ENCODE data around the gene ASB1.

The ASB1 gene, protein sequence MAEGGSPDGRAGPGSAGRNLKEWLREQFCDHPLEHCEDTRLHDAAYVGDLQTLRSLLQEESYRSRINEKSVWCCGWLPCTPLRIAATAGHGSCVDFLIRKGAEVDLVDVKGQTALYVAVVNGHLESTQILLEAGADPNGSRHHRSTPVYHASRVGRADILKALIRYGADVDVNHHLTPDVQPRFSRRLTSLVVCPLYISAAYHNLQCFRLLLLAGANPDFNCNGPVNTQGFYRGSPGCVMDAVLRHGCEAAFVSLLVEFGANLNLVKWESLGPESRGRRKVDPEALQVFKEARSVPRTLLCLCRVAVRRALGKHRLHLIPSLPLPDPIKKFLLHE

DNA sequence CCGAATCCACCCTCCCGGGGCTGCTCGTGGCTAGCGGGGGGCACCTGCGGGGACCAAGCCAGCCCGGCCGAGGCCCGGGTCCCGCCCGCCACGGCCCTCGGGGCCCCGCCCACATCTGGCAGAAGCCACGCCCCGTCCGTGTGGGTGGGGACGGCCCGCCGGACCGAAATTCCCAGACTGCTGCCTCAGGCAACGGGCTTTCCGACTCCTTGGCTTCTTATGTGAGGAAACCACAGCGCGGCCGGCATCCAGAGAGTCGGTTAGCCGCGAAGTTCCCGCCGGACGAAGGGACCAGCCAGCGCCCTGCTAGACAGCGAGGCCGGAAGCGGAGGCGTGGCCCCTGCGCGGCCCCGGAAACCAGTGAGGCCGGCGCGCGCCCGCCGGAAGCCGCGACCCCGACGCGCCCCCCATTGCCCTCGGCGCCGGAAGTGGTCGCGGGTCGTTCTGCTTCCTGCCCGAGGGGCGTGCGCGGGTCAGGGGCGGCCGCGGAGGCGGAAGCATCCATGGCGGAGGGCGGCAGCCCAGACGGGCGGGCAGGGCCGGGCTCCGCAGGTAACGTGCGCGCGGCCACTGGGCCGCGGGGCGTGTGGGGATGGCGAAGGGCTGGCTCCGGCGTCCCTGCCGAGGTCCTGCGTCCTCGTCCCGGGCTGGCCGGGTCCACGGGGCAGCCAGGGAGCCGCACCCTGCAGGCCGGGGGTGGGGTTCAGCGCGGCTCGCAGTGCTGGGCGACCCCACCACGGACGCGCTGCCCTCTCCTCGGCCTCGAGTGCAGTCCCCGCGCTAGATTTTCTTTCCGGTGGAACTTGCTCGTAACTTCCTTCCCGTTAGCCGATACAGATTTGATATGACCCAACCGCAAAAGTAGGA, at the start of gene ASB1:
ASB1 (plus strand) TSS at position 360 of the 867 bp plus-strand sequence; CDS start at position 504, 144 bp downstream.
- peak; percentile 56 for DNase-seq

DNA sequence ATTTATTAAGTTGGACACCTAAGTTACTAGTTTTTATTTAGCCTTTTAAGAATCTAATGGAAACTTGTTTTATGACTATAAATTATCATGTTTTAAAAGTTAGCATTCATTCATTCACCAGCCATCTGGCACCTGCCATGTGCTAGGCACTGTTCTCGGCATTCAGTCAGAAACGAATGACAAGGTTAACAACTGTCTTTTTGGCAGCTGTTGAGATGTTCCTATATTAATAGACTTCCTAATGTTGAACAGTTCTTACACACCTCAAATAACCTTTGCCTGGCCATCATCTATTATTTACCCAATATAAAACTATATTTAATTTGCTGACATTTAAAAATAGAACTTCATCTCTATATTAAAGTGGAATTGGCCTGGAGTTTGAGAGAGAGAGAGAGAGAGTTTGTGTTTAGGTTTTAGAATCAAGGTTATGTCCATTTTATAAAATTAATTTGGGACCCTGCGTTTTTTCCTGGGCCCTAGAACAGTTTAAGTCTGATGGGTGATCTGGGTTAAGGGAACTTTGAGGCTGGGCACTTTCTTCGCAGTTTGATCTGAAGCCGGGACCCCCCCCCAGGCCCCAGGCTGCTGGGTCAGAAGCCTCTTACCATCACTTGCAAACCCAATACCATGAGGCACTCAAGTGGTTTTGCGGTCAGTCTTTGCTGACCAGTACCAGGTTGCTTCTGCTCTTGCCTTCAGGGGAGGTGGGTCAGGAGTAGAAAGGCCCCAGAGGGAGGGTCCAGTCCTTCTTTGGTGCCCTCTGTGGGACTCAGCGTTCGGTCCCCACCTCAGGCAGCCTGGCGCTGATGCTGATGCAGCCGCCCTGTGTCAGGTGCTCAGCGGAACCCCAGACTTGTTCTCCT, 48.3 kb upstream of the ASB1 start:
- no peak for DNase-seq

DNA sequence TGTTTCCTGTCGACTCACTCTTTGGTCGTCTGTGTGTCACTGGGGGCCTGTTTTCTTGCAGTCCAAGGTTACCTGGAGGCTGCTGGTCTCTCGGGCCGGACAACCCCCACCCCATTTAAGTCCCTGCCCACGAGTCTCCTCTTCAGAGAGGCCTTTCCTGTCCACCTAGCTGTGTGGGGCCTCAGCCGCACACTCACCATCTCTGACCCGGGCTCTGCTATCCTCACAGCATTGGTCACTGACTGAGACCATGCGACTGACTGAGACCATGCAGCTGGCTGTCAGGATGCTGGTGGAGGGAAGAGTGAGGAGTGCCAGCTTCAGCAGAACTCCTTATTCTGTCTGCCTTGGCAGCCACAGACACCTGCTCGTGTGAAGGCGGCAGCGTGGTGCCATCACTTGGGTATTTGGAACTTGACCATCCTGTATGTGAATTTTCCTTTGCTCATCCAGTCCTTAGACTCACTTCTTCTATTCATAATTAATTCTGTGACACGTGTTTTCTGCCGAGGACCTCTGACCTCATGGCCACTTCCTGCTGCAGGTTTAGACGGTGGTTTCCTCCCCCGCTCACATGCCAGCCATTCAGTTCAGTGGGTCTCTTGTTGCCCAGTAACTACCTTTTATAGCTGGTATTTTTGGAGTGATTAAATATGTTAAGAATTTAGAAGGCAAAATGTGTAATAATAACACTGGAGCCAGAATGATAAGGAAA, 47.5 kb upstream of the ASB1 start:
- no peak for DNase-seq

DNA sequence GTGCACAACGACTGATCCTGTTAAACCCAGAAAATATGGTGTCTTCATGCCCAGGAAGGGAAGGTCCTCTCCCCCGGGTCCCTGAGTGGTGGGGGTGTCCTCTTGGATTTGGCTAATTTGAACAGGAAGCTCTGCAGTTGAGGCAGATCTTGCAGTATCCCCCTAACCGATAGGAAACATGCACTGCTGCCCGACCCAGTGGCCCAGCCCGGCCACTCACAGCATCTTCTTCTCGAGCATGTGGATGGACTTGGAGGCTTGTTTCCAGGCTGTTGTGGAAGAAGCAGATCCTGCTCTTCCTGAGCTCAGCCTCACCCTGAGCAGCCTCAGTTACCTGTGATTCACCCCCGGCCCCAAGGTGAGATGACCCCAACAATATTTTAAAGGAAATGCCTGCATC, 46.4 kb upstream of the ASB1 start:
- no peak for DNase-seq

DNA sequence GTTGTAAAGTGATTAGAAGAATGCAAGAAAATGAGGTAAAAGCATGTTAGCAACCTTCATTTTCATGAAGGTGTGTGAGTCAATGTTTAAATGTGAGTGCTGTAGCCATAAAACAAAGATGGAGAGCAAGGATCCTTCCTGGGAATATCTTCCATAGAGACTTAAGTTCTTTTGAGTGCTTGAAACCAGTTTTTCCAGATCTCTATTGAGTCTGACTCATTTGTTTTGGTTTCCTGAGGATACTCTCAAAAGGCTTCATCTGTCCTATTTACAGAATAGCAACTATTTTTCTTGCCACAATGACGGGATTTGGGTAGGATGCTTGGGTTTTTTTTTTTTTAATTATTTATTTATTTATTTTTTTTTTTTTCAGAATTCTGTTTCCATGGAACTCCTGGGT, 45.9 kb upstream of the ASB1 start:
- DNase-seq: no peak

DNA sequence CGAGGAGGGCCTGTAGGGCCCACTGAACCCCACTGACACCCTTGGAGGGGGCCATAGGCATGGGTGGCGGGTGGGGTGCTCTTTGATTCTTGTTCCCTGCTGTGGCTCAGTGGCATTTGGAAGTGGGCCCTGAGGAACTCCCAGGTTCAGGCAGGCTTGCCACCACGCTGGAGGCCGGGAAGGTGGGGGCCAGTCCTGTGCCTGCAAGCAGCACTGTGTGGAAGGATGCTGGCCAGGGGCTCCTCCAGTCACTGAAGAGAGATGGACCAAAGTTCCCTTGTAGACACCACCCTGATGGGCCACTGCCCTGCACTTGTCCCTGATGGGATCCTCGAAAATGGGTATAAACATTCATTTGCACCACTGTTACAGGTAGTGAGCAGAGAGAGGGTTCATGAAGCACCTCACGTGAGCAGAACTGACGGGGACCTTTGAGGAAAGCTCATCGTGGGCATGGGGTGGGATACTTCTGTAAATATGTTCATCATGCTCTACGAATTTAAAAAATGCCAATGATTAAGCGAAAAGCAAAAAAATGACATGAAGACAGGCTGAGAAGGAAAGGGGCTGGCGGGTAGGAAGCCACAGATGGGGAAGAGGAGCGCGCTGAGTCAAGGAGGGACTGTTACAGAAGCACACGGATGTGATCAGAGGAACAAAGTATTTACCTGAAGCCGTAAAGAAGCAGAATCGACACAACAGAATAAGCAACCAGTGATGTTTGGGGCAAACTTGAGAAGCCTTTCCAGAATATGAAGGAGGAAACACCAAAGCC, 45.2 kb upstream of the ASB1 start:
- DNase-seq: no peak

DNA sequence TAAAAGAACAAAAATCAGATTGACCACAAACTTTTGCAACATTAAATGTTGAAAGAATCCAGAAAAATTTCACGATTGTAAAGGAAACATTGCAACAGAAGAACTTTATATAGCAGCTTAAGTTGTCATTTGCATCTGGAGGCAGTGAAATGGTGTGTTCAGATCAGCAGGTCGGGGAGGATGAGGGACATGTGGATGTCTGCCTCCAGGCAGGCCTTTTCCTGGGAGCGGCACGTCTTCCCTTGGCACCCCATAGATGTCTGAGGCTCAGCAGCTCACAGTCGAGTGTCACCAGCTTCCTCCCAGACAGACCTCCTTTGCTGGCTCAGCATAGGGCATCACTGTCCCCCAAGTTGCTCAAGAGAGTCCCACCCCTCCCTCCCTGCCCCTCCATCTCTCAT, 44.3 kb upstream of the ASB1 start:
- DNase-seq: no peak

DNA sequence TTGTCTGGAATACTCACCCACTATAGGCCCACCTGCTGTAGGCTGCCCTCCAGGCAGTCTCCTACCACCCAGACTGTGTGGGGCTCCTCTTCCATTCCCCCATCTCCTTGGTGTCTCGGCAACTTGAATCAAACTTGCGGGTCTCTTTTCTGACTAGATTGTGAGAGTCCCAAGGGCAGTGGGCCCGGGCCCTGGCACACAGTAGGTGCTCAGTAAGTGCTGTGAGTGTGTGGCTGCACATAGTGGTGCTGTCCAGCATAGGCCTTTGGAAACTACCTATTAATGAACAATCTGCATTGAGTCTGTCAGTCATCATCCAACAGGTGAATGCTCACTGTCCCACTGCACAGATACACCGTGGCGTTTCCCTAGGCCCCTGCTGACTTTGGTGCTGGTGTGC, 43.6 kb upstream of the ASB1 start:
- no peak for DNase-seq

DNA sequence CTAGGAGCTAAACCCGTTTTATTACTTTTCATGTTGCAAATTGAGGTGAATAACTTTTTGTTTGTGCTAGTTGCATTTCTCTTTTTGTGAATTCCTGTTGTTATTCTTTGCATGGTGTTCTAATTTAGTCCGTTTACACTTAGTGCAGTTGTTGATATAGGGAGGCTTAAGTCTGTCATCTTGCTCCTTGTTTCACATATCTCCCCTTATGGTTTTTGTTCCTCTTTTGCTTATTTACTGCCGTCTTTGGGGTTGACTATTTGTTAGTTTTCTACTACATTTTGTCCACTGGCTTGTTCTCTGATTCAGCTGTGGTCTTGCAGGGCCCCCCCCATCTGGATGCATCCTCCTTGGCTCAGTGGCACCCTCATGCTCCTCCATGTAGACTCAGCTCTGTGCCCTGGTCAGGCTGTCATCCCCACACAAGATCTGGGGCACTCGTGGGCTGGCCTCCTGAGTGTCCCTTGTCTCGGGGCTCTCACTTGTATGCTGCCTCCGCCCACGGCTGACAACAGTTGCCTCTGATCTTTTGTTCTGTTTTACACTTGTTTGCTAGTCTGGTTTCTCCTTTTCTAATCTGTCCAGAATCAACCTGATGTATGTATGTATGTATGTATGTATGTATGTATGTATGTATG, 42.9 kb upstream of the ASB1 start:
- DNase-seq: no peak

DNA sequence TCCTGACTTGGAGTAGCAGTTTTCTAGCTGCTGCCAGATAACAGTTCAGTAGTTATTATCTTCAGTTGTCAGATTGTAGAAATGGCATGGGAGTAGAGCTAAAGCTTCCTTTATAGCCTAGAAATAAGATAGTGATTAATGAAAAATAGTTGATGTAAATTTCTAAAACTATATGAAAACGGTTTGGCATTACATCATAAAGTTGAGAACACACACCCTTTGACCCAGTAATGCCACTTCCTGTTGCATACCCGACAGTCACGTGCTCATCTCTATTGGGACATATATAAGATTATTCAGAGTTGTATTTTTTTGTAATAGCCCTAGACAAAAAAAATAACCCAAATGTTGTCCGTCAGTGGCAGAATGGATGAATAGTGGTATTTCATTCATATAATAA, 39.4 kb upstream of the ASB1 start:
- DNase-seq: no peak

DNA sequence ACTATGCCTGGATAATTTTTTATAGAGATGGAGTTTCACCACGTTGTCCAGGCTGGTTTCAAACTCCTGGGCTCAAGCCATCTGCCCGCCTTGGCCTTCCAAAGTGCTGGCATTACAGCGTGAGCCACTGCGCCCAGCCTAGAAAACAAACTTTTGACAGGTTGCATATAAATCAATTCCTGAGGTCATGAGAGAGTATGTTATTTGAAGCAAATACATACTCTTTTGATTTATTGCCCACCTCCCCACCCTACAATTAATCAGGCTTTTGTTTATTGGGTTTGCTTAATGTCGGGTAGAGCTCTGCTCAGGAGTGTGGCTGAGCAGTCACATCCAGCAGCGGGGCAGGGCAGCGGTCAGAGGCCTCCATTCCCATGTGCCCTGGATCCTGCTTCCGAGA, 37.9 kb upstream of the ASB1 start:
- DNase-seq: no peak

DNA sequence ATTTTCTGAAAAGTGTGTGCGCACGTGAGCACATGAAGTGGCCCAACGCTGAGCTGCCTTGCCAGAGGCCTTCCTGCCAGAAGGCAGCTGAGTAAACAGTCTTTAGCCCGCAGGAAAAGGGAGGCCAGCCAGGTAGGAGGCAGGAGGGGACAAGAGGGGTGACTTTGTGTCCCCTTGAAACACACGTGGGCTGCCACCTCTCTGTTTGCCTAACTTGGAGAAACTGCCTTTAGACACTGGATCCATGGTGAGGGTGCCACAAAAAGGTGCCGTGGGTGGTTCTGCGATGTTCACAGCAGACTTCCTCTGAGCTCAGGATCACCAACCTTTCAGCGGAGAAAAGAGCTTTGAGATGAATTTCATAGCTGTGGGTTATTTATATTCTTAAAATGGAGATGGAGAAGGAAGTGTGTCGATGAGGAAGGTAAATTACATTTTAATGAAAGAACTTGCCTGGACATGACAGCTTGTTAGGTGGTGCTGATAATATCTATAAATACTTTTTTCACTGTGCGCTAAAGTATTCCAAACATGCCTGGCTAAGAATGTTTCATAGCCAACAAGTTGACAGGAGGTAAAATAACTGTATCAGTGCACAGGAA, 36.6 kb upstream of the ASB1 start:
- peak; percentile 69 for DNase-seq

DNA sequence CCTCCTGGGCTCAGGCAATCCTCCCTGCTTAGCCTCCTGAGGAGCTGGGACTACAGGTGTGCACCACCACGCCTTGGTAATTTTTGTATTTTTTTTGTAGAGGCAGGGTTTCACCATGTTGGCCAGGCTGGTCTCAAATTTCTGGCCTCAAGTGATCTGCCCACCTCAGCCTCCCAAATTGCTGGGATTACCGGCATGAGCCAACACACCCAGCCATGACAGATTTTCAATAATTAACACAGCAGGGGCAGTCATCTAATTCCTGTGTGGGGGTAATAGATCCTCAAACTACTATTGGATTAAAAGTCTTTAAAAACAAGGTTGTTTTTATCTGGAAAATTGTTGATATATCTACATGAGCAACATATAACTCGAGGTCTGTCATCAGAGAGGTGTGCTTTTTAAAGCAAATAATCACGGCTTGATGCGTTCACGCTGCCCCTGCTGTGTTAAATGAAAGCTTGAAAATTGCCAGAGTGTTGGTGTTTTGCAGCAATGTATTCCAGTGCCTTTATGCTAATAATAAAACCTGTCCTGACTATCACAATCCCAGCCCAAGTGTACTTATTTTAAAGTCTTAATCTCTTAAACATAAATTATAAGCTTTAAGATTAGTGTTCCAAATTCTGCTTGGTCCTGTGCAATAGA, 35.6 kb upstream of the ASB1 start:
- DNase-seq: peak; percentile 51

DNA sequence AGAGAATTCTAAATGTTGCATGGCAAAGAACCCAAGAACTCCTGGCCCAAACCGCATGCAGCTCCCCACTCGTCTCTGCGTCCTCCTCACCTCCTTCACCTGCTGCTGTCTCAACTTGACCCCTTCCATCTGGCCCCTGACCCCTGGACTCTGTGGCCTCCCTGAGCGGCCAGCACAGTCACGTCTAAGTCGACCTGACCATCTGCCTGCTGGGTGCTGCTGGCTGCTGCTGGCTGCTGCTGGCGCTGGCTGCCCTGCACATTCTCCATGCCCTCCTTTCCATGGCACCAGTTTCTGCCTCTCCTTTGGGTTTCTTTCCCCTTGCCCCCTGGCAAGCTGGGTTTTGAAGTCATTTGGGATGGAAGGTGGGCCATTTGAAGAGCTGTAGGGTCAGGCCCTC, 30.1 kb upstream of the ASB1 start:
- DNase-seq: no peak

DNA sequence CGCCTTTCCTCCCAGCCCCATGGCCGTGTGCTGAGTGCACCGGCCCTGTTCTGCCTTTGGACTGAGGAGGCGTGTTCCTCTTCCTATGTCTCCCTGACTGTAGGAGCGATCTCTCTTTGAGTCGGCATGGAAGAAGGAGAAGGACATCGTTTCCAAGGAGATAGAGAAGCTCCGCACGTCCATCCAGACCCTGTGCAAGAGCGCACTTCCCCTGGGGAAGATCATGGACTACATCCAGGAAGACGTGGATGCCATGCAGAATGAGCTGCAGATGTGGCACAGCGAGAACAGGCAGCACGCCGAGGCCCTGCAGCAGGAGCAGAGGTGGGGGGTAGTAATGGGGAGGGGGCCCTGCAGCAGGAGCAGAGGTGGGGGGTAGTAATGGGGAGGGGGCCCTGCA, 29.4 kb upstream of the ASB1 start:
- DNase-seq: no peak

DNA sequence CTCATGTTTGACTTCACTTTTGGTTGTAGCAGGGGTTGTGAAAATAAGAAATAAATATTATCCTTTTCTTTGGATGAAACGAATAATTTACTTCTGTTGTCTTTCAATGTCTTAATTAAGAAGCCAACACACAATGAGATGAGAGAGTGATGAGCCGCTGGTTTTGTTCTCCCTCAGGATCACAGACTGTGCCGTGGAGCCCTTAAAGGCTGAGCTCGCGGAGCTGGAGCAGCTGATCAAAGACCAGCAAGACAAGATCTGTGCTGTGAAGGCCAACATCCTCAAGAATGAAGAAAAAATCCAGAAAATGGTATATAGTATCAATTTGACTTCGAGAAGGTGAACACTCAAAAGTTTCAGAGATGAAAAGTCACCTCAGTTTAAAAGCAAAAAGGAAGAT, 28.1 kb upstream of the ASB1 start:
- no peak for DNase-seq

DNA sequence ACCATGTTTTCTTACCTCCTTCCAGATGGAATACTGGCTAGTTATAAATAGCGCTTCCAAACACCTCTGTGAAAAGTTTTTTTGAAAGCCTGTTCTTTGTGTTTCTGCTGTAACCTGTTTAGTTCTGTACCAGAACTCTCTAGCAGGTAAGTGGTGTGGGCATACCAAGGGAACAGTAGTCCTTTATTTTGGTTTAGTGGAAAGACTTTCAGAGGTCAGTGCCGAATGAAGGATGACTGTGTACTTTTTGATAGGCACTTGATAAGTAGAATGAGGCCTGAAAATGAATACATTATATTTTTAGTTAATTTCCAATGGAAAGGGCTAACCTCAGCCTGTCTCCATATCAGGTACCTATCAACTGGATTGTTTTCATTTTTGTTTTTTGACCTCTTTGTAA, 27.6 kb upstream of the ASB1 start:
- no peak for DNase-seq

DNA sequence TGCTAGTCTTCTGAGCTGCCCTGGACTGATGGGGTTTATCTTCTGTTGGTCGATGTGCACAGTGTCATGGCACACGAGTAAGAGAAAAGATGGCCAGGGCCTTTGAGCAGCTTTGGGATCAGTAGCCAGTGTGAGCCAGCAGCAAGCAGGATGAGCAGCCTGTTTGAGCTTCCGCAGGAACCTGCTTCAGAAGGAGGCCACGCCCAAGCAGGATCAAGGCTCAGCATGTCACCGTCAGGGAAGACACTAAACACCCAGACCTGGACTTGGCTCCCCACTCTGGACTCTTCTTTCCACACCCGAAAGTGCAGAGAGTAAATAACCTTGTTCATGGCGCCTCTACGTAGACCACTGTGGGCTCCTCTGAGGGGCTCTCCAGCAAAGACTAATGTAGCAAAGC, 25.2 kb upstream of the ASB1 start:
- DNase-seq: no peak

DNA sequence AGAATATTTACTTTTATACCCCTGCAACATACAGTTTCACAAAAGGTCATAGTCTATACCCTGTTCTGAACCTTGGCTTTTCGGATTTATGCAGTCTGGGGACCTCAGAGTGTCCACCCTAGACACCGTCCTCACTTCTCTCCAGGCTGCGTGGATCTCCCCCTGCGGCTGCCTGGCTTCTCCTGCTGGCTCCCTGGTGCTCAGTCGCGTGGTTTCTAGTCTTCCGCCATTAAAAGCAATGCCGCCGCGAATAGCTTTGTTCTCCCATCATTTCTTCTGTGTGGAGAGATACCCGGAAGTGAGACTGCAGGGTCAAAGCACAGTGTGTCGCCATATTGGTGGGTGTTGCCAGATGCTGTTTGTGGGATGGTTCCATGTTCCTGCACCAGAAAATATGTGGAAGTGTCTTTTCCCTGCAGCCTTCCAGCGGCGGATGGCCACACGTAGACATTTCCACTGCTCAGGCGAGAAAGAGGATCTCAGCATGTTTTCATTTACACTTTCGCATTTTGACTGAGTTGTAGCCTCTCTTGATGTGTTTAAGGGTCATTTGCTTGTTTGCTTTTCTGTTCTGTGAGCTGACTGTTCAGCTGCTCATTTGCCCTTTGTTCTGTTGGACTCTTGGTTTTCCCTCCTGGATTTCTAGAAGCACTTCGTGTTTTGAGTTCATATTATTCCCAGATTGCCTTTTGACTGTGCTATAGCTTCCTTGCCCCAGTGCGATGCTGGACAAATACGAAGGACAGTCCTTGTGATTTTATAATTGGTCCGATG, 22.9 kb upstream of the ASB1 start:
- peak; percentile 49 for DNase-seq
